Measurements from ENCODE around the gene CYP2E1.
"Not testable (repeated sequence)": the region's sequence is repeated elsewhere in the genome, so short reads cannot be mapped to it uniquely, and the experiment has no call there.

The CYP2E1 gene

GRCh38 chr10:133577037-133577436, 49.9 kb downstream of the CYP2E1 start:
- DNase-seq (ENCODE audit: low spot score); in situ Hi-C loops (cut with MboI; ENCODE audit: low sequenced_read_pairs, unreplicated experiment): not testable (repeated sequence)

All from GM13976 (cell line).